SIG-M5 (cell line): ENCODE data around the gene ITPKC.

Source experiments
- DNase-seq: peaks from one replicate; lab custom pipeline; 2025; lab: John Stamatoyannopoulos, UW

ITPKC gene

DNA sequence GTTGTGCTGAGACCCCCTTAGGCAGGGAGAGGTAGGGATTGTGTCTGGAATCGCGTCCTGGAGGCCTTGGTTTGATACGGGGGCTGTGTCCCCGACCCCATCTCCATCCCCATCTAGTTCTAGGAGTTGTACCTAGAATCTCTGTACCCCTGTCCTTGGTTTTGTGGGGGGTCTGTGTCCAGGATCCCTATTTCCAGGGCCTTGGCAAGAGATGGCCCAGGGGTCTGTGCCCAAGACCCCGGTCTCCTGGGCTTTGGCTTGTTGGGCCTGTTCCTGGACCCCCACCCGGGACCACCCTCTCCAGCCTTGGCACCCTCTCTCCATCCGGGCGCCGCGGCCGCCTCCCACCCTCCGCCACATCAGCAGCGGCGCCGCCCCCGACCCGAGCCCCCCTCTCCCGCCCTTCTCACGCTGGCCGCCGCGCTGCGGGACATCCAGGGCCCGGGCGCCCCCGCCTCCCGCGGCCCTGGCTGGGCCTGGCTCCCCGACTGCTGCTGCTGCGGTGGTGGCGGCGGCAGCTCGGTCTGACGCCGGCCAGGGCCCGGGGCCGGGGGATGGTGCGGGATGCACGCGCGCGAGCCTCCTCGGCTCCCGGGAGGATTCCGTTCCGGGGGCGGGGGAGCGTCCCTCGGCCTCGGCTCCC lies 26.7 kb upstream of the ITPKC start, which contains the start of gene NUMBL:
NUMBL (minus strand) TSS at position 602 of the 643 bp plus-strand sequence; CDS start at position 434, 168 bp downstream.
- DNase-seq = no peak

- DNase-seq = no peak
Observed at GRCh38 chr19:40690693-40691420, 26.1 kb upstream of the ITPKC start.

- DNase-seq = no peak
Observed at GRCh38 chr19:40691421-40692211, 25.3 kb upstream of the ITPKC start.

DNA sequence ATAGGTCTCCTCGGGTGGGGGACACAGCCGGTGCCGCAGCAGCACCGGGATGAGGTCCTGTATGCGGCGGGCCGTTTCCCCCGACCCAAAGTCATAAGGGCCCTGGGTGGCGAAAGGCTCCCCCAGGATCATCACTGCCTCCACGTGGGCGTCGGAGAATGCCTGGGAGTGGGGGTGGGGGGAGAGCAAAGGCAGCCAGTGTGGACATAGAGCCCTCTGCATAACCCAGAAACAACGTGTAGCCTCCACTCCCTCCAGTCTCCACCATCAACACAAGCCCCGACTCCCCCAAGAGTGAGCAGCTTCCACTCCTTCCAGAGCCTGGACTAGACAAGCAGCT lies 24.7 kb upstream of the ITPKC start:
- no peak for DNase-seq

GRCh38 chr19:40693150-40693788 lies 23.6 kb upstream of the ITPKC start:
- no peak for DNase-seq

GRCh38 chr19:40693896-40694295 lies 23.0 kb upstream of the ITPKC start:
- DNase-seq = no peak

DNA sequence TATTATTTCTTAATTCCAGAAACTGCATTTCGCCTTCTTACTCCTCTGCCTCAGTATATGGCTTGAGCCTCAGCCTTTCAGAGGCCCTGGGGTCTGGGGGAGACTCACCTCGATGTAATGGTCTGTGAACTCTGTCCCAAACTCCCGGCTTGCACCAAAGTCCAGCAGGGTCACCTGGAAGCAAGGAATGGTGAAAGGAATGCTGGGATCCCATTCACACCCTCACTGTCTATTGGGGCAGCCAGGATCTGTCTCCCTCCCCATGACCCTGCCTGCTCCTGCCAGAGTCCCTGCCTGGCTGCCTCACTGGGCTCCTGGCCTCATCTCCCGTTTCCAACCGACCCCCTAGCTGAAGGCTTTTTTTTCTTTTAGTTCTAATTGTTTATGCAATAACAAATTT lies 21.0 kb upstream of the ITPKC start:
- no peak for DNase-seq

DNA sequence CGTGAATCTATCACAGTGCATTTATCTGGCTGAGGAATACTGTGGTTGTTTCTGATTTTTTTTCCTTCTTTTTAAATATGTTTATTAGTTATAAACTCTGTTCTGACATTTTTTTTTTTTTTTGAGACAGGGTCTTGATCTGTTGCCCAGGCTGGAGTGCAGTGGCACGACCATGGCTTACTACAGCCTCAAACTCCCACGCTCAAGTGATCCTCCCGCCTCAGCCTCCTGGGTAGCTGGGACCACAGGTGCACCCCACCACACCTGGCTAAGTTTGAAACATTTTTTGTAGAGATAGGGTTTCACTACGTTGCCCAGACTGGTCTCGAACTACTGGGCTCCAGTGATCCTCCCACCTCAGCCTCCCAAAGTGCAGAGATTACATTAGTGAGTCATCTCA lies 19.9 kb upstream of the ITPKC start:
- DNase-seq = no peak

GRCh38 chr19:40700083-40700482 lies 16.8 kb upstream of the ITPKC start:
- DNase-seq = no peak

DNA sequence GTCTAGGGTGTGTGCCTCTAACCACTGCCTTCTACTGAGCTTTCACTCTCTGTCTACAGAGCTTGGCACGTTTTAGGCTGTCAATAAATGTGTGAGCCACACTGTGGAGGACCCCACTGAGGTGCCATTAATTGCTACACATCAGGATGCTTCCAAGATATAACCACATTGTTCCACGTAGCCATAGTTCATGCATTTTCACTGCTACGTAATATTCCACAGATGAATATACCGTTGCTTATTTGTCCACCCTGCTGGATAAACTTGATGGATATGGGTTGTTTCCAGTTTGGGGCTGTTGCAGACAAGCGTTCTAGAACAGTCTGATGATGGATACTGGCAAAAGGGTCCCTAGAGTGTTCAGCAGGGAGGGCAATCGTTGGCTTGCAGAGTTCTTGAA lies 15.2 kb upstream of the ITPKC start:
- DNase-seq = no peak

DNA sequence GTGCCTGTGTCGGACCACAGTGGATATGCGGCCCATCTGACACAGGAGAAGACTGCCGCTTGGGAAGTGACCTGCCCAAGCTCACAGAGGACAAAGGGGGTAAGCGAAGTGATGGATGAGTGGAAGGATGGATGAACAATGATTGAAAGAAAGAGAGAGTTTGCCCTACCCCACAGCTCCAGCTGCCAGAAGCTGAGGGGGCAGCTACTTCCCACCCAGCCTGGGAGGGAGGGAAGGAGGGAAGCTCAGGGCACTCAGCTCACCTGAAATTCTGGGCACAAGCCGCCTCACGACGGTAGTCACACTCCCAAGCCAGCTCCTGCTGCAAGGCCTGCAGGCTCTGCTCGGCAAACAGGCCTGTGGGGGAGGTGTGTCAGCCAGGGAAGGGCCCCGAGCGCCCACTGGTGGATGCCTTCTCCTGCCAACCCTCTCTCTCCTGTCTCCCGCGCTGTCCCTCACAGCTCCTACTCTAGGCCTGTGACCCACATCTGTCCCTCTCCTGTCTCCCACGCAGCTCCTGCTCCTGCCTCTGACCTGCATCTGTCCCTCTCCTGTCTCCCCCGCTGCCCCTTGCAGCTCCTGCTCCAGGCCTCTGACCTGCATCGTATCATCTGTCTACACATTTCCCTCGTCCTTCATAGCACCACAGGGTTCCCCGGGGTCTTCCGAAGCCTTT lies 14.4 kb upstream of the ITPKC start:
- DNase-seq = no peak

GRCh38 chr19:40703029-40703755 lies 13.7 kb upstream of the ITPKC start:
- no peak for DNase-seq

DNA sequence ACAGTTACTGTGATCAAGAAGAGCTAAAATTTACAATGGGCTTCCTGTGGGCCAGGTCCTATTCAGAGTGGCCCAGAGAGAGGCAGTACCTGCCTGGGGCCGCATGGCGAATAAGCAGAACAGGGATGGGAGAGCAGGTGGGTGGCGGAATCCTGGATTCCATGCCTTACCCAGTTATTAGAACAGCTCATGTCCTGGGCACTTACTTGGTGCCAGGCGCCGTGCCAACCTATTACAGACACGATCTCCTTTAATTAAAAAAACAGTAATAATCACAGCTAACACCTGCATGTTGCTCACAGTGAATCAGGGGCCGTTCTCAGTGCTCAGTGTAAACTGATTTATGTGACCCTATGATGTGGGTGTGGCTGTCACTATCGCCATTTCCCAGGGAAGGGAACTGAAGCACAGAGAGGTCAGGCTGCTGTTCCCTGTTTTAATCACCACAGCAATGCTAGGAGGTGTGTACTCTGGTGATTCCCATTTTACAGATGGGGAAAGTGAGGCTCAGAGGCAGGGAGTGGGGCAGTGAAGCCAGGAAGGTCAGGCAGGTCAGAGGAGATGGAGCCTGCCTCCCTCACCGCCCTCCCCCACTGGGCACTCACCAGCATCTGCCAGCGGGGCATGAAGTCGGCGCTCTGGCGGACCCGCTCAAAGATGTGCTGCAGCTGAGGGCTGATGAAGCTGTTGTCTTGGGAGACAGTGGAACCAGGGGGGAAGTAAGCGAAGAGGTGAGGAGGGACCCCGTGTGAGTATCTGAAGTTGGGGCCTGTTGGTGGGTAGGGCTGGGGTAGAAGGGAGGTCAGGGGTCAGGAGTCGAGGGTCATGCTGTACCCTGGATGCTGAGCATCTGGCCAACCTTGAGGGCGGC lies 12.2 kb upstream of the ITPKC start:
- DNase-seq = no peak

- no peak for DNase-seq
Observed at GRCh38 chr19:40705362-40705651, 11.6 kb upstream of the ITPKC start.

GRCh38 chr19:40705950-40706619 lies 10.8 kb upstream of the ITPKC start:
- no peak for DNase-seq

- DNase-seq = no peak
Observed at GRCh38 chr19:40707615-40708014, 9.3 kb upstream of the ITPKC start.

DNA sequence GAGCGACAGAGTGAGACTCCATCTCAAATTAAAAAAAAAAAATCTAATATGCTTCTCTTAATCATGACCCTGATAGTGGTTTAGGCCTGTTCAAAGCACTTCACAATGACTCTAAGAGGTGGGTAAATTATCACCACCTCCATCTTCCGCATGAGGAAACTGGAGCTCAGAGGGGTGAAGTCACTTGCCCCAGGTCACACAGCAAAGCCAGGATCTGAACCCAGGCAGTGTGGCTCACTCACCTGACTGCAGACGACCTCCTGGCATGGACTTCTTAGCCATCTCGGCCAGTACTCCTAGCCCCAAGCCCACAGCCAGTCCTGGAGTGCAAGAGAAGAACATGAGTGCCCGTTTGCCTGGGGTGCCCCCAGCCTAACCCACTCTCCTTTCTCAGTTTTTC lies 7.1 kb upstream of the ITPKC start:
- no peak for DNase-seq

DNA sequence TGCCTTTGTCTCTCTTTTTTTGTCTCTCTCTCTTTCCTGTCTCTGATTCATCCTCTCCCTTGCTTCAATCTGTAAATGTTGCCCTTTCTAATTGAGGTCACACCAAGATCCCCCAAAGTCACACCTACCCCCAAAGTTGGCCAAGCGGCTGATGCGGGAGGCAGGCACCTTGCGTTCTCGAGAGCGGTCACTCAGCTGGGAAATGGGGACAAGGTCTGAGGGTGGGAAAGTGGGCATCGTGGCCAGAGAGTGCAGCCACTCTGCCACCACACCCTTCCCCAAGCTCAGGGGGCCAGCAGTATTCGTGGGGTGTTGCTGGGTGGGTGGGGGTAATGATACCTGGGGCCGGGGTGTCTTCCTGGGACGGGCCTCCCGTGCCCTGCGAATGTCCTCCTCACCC lies 3.0 kb upstream of the ITPKC start:
- no peak for DNase-seq

- DNase-seq = no peak
Observed at GRCh38 chr19:40714441-40715299, 2.2 kb upstream of the ITPKC start.
